GM19452 (cell line): ENCODE results near the gene TARS3.

Experiments
- ATAC-seq: cut with Tn5 transposase; IDR thresholded peaks from one replicate; pipeline ENCODE4 v1.9.1; 2021; ENCODE audit not compliant: unreplicated experiment

The TARS3 gene

GRCh38 chr15:101625980-101626379 is 98.3 kb downstream of the TARS3 start:
- ATAC-seq: no peak

GRCh38 chr15:101625184-101625583 is 99.1 kb downstream of the TARS3 start:
- ATAC-seq: no peak

GRCh38 chr15:101623367-101624304 is 100.6 kb downstream of the TARS3 start:
- ATAC-seq: no peak

- ATAC-seq: no peak
Measured at GRCh38 chr15:101621961-101622360, 102.3 kb downstream of the TARS3 start.

- no peak for ATAC-seq
Measured at GRCh38 chr15:101620671-101621070, 103.6 kb downstream of the TARS3 start.

GRCh38 chr15:101619615-101619865 is 104.7 kb downstream of the TARS3 start:
- no peak for ATAC-seq

GRCh38 chr15:101618851-101619614 is 105.2 kb downstream of the TARS3 start:
- ATAC-seq: no peak

GRCh38 chr15:101618076-101618475 is 106.2 kb downstream of the TARS3 start:
- ATAC-seq: no peak

- no peak for ATAC-seq
Measured at GRCh38 chr15:101617390-101617965, 106.8 kb downstream of the TARS3 start.

GRCh38 chr15:101615986-101616848 is 108.1 kb downstream of the TARS3 start:
- no peak for ATAC-seq

GRCh38 chr15:101615414-101615985 is 108.8 kb downstream of the TARS3 start:
- ATAC-seq: no peak

GRCh38 chr15:101614761-101615160 is 109.5 kb downstream of the TARS3 start:
- ATAC-seq: no peak

GRCh38 chr15:101614001-101614585 is 110.2 kb downstream of the TARS3 start:
- no peak for ATAC-seq

GRCh38 chr15:101613130-101614000 is 110.9 kb downstream of the TARS3 start:
- ATAC-seq: no peak

GRCh38 chr15:101612676-101613075 is 111.6 kb downstream of the TARS3 start:
- ATAC-seq: no peak

- ATAC-seq: no peak
Measured at GRCh38 chr15:101611580-101612299, 112.5 kb downstream of the TARS3 start.

GRCh38 chr15:101611007-101611406 is 113.3 kb downstream of the TARS3 start:
- no peak for ATAC-seq

- ATAC-seq: no peak
Measured at GRCh38 chr15:101610611-101611000, 113.7 kb downstream of the TARS3 start.
